Loucy (cell line): ENCODE results near the gene NCMAP.

Experiments used
- EZH2phosphoT487 ChIP-seq: fragments of 200-600 bp; IDR thresholded peaks from 2 replicates; pipeline ENCODE4 v1.6.1; 2018; ENCODE audit warnings: antibody characterized with exemption, mild to moderate bottlenecking, moderate library complexity, borderline replicate concordance
- TF ChIP-seq, protein P1 (sequence below): fragments of 200-600 bp; sonication (generic); conservative IDR thresholded peaks from 2 replicates; pipeline ENCODE4 v1.5.1; 2014; ENCODE audit warnings: mild to moderate bottlenecking, antibody characterized with exemption, low read length

DNA sequence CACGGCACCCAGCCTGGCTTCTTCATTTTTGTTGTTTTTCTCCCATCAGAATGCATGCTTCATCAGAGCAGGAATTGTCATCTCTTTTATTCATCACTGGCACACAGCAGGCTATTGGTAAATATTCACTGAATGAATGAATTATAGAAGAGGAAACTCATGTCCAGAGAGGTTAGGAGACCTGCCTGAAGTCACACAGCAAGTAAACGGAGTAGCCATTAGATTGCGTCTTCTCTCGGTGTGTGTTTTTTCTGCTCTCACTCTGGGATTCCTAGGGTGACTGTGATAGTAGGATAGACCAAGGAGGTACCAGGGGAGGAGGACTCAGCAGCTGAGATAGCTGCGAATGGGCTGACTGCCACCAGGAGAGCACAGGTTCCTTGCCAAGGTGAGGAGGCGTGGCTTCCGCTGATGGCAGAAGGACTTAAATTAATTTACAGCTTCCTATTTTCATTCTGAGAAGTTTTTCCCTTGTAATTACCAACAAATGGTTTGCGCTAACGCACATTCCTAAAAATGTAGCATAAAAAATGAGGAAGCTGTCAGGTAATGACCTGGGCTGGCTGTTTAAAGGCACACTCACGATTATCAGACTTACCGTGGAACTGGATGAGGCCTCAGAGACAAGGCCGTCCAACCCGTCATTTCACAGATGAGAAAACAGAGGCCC is 4.5 kb upstream of the NCMAP start:
- TF ChIP-seq, protein P1, sequence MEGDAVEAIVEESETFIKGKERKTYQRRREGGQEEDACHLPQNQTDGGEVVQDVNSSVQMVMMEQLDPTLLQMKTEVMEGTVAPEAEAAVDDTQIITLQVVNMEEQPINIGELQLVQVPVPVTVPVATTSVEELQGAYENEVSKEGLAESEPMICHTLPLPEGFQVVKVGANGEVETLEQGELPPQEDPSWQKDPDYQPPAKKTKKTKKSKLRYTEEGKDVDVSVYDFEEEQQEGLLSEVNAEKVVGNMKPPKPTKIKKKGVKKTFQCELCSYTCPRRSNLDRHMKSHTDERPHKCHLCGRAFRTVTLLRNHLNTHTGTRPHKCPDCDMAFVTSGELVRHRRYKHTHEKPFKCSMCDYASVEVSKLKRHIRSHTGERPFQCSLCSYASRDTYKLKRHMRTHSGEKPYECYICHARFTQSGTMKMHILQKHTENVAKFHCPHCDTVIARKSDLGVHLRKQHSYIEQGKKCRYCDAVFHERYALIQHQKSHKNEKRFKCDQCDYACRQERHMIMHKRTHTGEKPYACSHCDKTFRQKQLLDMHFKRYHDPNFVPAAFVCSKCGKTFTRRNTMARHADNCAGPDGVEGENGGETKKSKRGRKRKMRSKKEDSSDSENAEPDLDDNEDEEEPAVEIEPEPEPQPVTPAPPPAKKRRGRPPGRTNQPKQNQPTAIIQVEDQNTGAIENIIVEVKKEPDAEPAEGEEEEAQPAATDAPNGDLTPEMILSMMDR: no peak
- TF ChIP-seq EZH2phosphoT487: no peak
